Measurements from ENCODE around the gene RSRC1. TPM values are rescaled to one million over a fixed set of nuclear protein-coding genes. Genes with fewer than 3 reads are reported as not detected.

The RSRC1 gene
- total and polyA plus RNA-seq, 7 donors: 12.9 to 27.2 (median 19.7) TPM

- H3K27me3 ChIP-seq (ENCODE audit: insufficient read depth in 3 of 3, low read length in 2 of 3): no peaks in the 10 kb centered on the region
- no peak for TF ChIP-seq CTCF (IDR thresholded peaks at IDR 0.05)
- no peaks in the 10 kb centered on the region for H3K9me3 ChIP-seq
- H3K36me3 ChIP-seq (ENCODE audit: insufficient read depth in 1 of 2, low read depth in 1 of 2): no peaks in the 10 kb centered on the region
- intact Hi-C loops (cut with DNase I): no loop called here
- WGBS, 3 donors: 49 to 98% (median 81%) methylated on average over 2 of the region's 2 CpGs
- H3K4me3 ChIP-seq: no peak overlapping the region
- DNase-seq: no peak
- H3K27ac ChIP-seq: no peak overlapping the region
- ATAC-seq: no peak
- H3K4me1 ChIP-seq: no peaks in the 10 kb centered on the region
These were observed 95.4 kb downstream of the RSRC1 start for GRCh38 chr3:158205324-158205723.

- no peak for TF ChIP-seq CTCF (IDR thresholded peaks at IDR 0.05)
- Histone ChIP-seq H3K27ac (no peak overlapping the region), H3K36me3 (ENCODE audit: insufficient read depth in 1 of 2, low read depth in 1 of 2) (no peaks in the 10 kb centered on the region), H3K9me3 (no peaks in the 10 kb centered on the region), H3K4me3 (no peak overlapping the region), H3K4me1 (no peaks in the 10 kb centered on the region), H3K27me3 (ENCODE audit: insufficient read depth in 3 of 3, low read length in 2 of 3) (no peaks in the 10 kb centered on the region)
- 93 to 96% (median 95%) methylated on average over 2 of the region's 2 CpGs for WGBS, 3 donors
- DNase-seq: no peak
- intact Hi-C loops (cut with DNase I): no loop called here
- no peak for ATAC-seq
These were observed 96.1 kb downstream of the RSRC1 start for GRCh38 chr3:158205994-158206393.

GRCh38 chr3:158210067-158210466, 100.2 kb downstream of the RSRC1 start:
- H3K27ac ChIP-seq: no peak overlapping the region
- 94 to 97% (median 94%) methylated on average over 4 of the region's 4 CpGs for WGBS, 3 donors
- intact Hi-C loops (cut with DNase I): no loop called here

GRCh38 chr3:158213461-158213860, 103.6 kb downstream of the RSRC1 start:
- ATAC-seq (no peak), DNase-seq (no peak)
- intact Hi-C loops (cut with DNase I): no loop called here
- H3K27ac ChIP-seq: no peak overlapping the region
- H3K27me3 ChIP-seq (ENCODE audit: insufficient read depth in 3 of 3, low read length in 2 of 3): no peaks in the 10 kb centered on the region
- TF ChIP-seq CTCF (IDR thresholded peaks at IDR 0.05): no peak
- no peaks in the 10 kb centered on the region for H3K9me3 ChIP-seq
- H3K4me1 ChIP-seq: no peaks in the 10 kb centered on the region
- no peaks in the 10 kb centered on the region for H3K36me3 ChIP-seq (ENCODE audit: insufficient read depth in 1 of 2, low read depth in 1 of 2)
- no peak overlapping the region for H3K4me3 ChIP-seq

More at GRCh38 chr3:158210067-158210466, 100.2 kb downstream of the RSRC1 start:
- no peak for TF ChIP-seq CTCF (IDR thresholded peaks at IDR 0.05)
- no peak for DNase-seq
- Histone ChIP-seq H3K36me3 (ENCODE audit: insufficient read depth in 1 of 2, low read depth in 1 of 2) (no peaks in the 10 kb centered on the region), H3K4me3 (no peak overlapping the region), H3K27me3 (ENCODE audit: insufficient read depth in 3 of 3, low read length in 2 of 3) (no peaks in the 10 kb centered on the region), H3K4me1 (no peaks in the 10 kb centered on the region), H3K9me3 (no peaks in the 10 kb centered on the region)
- no peak for ATAC-seq

- Histone ChIP-seq H3K4me3 (no peak overlapping the region), H3K36me3 (ENCODE audit: insufficient read depth in 1 of 2, low read depth in 1 of 2) (no peaks in the 10 kb centered on the region), H3K27ac (no peak overlapping the region), H3K27me3 (ENCODE audit: insufficient read depth in 3 of 3, low read length in 2 of 3) (no peaks in the 10 kb centered on the region), H3K9me3 (no peaks in the 10 kb centered on the region), H3K4me1 (no peaks in the 10 kb centered on the region)
- ATAC-seq: no peak
- DNase-seq: no peak
- TF ChIP-seq CTCF (IDR thresholded peaks at IDR 0.05): no peak
- WGBS, 3 donors: 93 to 96% (median 94%) methylated on average over 3 of the region's 3 CpGs
- intact Hi-C loops (cut with DNase I): no loop called here
These were observed 108.1 kb downstream of the RSRC1 start for GRCh38 chr3:158217992-158218391.
